Osteoblast (primary cell): ENCODE measurements around the gene CCDC160. TPM values are rescaled to one million over a fixed set of nuclear protein-coding genes. Genes with fewer than 3 reads are reported as not detected.

Experiments used
- DNase-seq: peaks from one replicate; pipeline ENCODE4 v3.0.0; 2011; ENCODE audit warnings: low spot score, mixed read lengths; ENCODE audit not compliant: insufficient read length; ENCODE audit errors: missing footprints
- H2AFZ ChIP-seq: 2 replicates; pipeline ENCODE4 v1.6.0; 2011; ENCODE audit warnings: mild to moderate bottlenecking, low read length
- H3K27ac ChIP-seq: 2 replicates; pipeline ENCODE4 v1.5.1; 2011; ENCODE audit warnings: mild to moderate bottlenecking, low read depth, low read length, moderate library complexity
- H3K27me3 ChIP-seq: 2 replicates; pipeline ENCODE4 v1.6.0; 2012; ENCODE audit warnings: mild to moderate bottlenecking, control low read depth, inconsistent platforms, low read length, moderate library complexity; ENCODE audit not compliant: insufficient read depth
- H3K36me3 ChIP-seq: 2 replicates; pipeline ENCODE4 v1.5.1; 2011; ENCODE audit warnings: mild to moderate bottlenecking, low read length, control low read depth, moderate library complexity; ENCODE audit not compliant: insufficient read depth
- H3K4me1 ChIP-seq: 2 replicates; pipeline ENCODE4 v1.5.1; 2011; ENCODE audit warnings: mild to moderate bottlenecking, low read length, control low read depth, moderate library complexity; ENCODE audit not compliant: insufficient read depth
- H3K4me2 ChIP-seq: 2 replicates; pipeline ENCODE4 v1.6.0; 2011; ENCODE audit warnings: mild to moderate bottlenecking, low read length; ENCODE audit not compliant: insufficient read depth
- H3K4me3 ChIP-seq: fragments of 200-600 bp; sonication (generic); 3 replicates; pipeline ENCODE4 v1.5.1; 2012; ENCODE audit warnings: mild to moderate bottlenecking, low read length, inconsistent platforms; ENCODE audit not compliant: insufficient read depth
- H3K79me2 ChIP-seq: 2 replicates; pipeline ENCODE4 v1.6.0; 2012; ENCODE audit warnings: mild to moderate bottlenecking, low read length, control low read depth, inconsistent platforms; ENCODE audit not compliant: insufficient read depth
- H3K9me3 ChIP-seq: 2 replicates; pipeline ENCODE4 v1.5.1; 2011; ENCODE audit warnings: low read depth, low read length, control low read depth
- H4K20me1 ChIP-seq: 2 replicates; pipeline ENCODE4 v1.6.0; 2012; ENCODE audit warnings: mild to moderate bottlenecking, low read length, control low read depth; ENCODE audit not compliant: insufficient read depth
- total RNA-seq: library from RNA; depleted of rRNA; stranded (reverse); fragments of >200 nt; gene quantifications from 2 replicates; pipeline ENCODE4 v1.2.3, GENCODE V29; 2012
- TF ChIP-seq, protein P1 (sequence below): IDR thresholded peaks from 2 replicates; pipeline ENCODE4 v1.5.1; 2011; ENCODE audit warnings: mild to moderate bottlenecking, low read depth, low read length, moderate library complexity; ENCODE audit errors: extremely low read depth

CCDC160 gene
- total RNA-seq, 1 donor = 0.36 TPM

DNA sequence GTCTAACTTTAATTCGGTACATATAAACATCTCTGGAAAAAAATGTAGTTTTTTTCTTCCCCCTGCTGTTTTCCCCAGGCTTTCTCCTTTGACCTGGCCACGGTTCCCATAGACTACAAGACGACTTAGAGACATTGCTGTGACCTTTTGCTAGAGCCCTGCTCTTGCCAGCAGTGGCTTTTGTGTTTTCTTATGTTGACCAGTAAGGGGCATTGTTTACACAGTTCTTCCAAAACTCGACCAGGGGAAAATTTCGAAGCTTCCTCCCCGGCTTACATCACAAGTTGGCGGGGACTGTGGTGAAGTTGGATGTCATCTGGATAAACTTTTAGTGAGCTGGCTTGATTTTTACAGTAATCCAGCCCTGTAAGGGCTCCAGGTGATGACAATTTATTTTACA, 9.3 kb downstream of the CCDC160 start:
- no peaks in the 10 kb centered on the region for H4K20me1 ChIP-seq
- no peaks in the 10 kb centered on the region for H3K4me1 ChIP-seq
- H3K4me3 ChIP-seq = no peak overlapping the region
- H3K27me3 ChIP-seq = peaks cover 6% of the 10 kb centered on the region
- TF ChIP-seq, protein P1, sequence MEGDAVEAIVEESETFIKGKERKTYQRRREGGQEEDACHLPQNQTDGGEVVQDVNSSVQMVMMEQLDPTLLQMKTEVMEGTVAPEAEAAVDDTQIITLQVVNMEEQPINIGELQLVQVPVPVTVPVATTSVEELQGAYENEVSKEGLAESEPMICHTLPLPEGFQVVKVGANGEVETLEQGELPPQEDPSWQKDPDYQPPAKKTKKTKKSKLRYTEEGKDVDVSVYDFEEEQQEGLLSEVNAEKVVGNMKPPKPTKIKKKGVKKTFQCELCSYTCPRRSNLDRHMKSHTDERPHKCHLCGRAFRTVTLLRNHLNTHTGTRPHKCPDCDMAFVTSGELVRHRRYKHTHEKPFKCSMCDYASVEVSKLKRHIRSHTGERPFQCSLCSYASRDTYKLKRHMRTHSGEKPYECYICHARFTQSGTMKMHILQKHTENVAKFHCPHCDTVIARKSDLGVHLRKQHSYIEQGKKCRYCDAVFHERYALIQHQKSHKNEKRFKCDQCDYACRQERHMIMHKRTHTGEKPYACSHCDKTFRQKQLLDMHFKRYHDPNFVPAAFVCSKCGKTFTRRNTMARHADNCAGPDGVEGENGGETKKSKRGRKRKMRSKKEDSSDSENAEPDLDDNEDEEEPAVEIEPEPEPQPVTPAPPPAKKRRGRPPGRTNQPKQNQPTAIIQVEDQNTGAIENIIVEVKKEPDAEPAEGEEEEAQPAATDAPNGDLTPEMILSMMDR = no peak
- no peaks in the 10 kb centered on the region for H3K9me3 ChIP-seq
- no peak overlapping the region for H2AFZ ChIP-seq
- no peaks in the 10 kb centered on the region for H3K79me2 ChIP-seq
- H3K4me2 ChIP-seq = no peak overlapping the region
- no peak for DNase-seq
- no peak overlapping the region for H3K27ac ChIP-seq
- no peaks in the 10 kb centered on the region for H3K36me3 ChIP-seq

DNA sequence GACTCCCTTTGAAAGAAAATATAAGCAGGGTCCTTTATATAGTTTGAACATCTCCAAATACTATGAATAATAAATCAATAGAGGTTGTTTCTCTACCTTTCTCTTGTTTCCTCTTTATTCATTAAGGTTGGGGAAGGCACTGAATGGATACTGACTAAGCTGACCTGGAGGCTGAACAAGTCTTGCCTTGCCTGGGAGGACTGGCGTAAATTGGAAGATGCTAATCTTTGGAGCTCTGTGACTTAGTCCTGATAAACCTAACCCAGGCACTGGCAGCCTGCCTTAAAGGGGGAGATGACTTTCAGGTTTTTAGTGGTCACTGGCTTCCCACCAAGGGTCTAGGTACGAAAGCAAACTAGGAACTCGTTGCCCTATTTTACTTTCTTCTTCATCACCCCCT, 10.5 kb downstream of the CCDC160 start:
- Histone ChIP-seq H3K27me3 (peaks cover 6% of the 10 kb centered on the region), H3K4me3 (no peak overlapping the region), H3K79me2 (no peaks in the 10 kb centered on the region), H3K36me3 (no peaks in the 10 kb centered on the region), H3K27ac (no peak overlapping the region), H3K4me2 (no peak overlapping the region), H3K4me1 (no peaks in the 10 kb centered on the region), H3K9me3 (no peaks in the 10 kb centered on the region), H2AFZ (no peak overlapping the region), H4K20me1 (no peaks in the 10 kb centered on the region)
- no peak for DNase-seq
- TF ChIP-seq, protein P1 = no peak

DNA sequence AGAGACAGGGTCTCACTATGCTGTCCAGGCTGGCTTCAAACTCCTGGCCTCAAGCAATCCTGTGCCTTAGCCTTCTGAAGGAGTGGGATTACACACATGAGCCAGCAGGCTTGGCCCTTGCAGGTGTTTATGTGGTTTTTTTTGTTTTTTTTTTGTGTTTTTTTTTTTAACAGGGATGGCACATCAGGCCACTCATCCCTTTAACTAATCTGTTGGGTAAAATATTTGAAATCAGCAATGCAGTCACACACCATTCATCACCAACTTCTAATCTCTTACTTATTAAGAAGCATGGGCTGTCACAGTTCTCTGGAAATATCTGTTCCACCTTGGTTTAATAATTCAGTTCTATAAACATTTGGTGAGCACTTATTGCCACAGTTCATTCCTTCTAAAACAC, 12.3 kb downstream of the CCDC160 start:
- no peaks in the 10 kb centered on the region for H3K36me3 ChIP-seq
- H3K27ac ChIP-seq = no peak overlapping the region
- no peak overlapping the region for H3K4me3 ChIP-seq
- peaks cover 6% of the 10 kb centered on the region for H3K27me3 ChIP-seq
- no peaks in the 10 kb centered on the region for H4K20me1 ChIP-seq
- no peaks in the 10 kb centered on the region for H3K4me1 ChIP-seq
- DNase-seq = no peak
- H3K4me2 ChIP-seq = no peak overlapping the region
- TF ChIP-seq, protein P1 = no peak
- H3K9me3 ChIP-seq = no peaks in the 10 kb centered on the region
- H3K79me2 ChIP-seq = no peaks in the 10 kb centered on the region
- H2AFZ ChIP-seq = no peak overlapping the region

DNA sequence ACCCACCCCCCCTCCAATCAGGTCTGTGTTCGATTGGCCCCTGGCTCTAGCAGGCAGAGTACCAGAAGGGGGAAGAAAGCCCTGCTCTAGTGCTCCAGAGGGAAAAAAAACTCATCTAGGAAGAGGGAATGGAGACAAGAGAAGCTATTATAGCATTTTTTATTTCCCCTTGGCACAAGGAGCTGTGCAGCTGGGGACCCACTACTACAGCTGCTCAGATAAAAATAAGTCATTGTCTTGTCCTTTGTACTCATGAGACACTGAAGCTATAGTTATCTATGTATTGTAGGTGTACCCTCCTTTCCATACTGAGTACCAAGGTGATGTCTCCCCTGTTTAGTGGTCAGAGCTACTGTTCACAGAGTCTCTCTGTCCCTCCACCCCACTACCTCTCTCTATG, 14.3 kb downstream of the CCDC160 start:
- TF ChIP-seq, protein P1 = no peak
- H3K27ac ChIP-seq = no peak overlapping the region
- no peak overlapping the region for H2AFZ ChIP-seq
- H3K4me3 ChIP-seq = no peak overlapping the region
- no peaks in the 10 kb centered on the region for H4K20me1 ChIP-seq
- H3K36me3 ChIP-seq = no peaks in the 10 kb centered on the region
- no peaks in the 10 kb centered on the region for H3K9me3 ChIP-seq
- H3K79me2 ChIP-seq = no peaks in the 10 kb centered on the region
- no peak for DNase-seq
- no peak overlapping the region for H3K4me2 ChIP-seq
- no peaks in the 10 kb centered on the region for H3K4me1 ChIP-seq
- peaks cover 6% of the 10 kb centered on the region for H3K27me3 ChIP-seq
